Ishikawa (cell line): ENCODE measurements around the gene TSC1.

Experiments used
- CEBPB ChIP-seq: IDR thresholded peaks from 2 replicates; pipeline ENCODE4 v1.6.1; 2012
- EGR1 ChIP-seq: IDR thresholded peaks from 2 replicates; pipeline ENCODE4 v1.6.1; 2012
- EP300 ChIP-seq: IDR thresholded peaks from 2 replicates; pipeline ENCODE4 v1.6.1; 2012; ENCODE audit warnings: borderline replicate concordance
- FOXM1 ChIP-seq: IDR thresholded peaks from 2 replicates; pipeline ENCODE4 v1.6.1; 2012; ENCODE audit warnings: low read depth, borderline replicate concordance
- MAX ChIP-seq: IDR thresholded peaks from 2 replicates; pipeline ENCODE4 v1.6.1; 2012
- NFIC ChIP-seq: IDR thresholded peaks from 2 replicates; pipeline ENCODE4 v1.6.1; 2012
- RAD21 ChIP-seq: IDR thresholded peaks from 2 replicates; pipeline ENCODE4 v1.6.1; 2012; ENCODE audit warnings: low read depth
- REST ChIP-seq: IDR thresholded peaks from 2 replicates; pipeline ENCODE4 v1.6.1; 2012; ENCODE audit warnings: low read depth, mild to moderate bottlenecking
- TAF1 ChIP-seq: IDR thresholded peaks from 2 replicates; pipeline ENCODE4 v1.6.1; 2012; ENCODE audit warnings: low read depth, mild to moderate bottlenecking
- USF1 ChIP-seq: IDR thresholded peaks from 2 replicates; pipeline ENCODE4 v1.6.1; 2012
- YY1 ChIP-seq: IDR thresholded peaks from 2 replicates; pipeline ENCODE4 v1.6.1; 2012; ENCODE audit warnings: low read depth
- ZBTB7A ChIP-seq: IDR thresholded peaks from 2 replicates; pipeline ENCODE4 v1.6.1; 2012; ENCODE audit warnings: low read depth

GRCh38 chr9:132955768-132956167, 11.4 kb upstream of the TSC1 start:
- TF ChIP-seq EP300 (no peak), TAF1 (no peak), EGR1 (no peak), MAX (no peak), YY1 (no peak), RAD21 (no peak), ZBTB7A (no peak), USF1 (no peak), CEBPB (no peak), FOXM1 (no peak), REST (no peak), NFIC (no peak)
